PC-3 (cell line): ENCODE measurements around the gene NPAS1. TPM values are rescaled to one million over a fixed set of nuclear protein-coding genes. Genes with fewer than 3 reads are reported as not detected.

Experiments
- ATAC-seq: fragments of 200-7000 bp; cut with Tn5 transposase; 2 replicates; pipeline ENCODE4 v1.9.1; 2020; ENCODE audit warnings: mild to moderate bottlenecking, moderate library complexity
- BruUV-seq: library from RNA; stranded (reverse); fragments of 400-500 nt; replicated peaks from 2 replicates; lab custom pipeline; 2021; lab: Mats Ljungman, UMichigan
- CTCF ChIA-PET: fragments of 300-600 bp; sonication (Branson Sonifier 250); formaldehyde crosslinking; loops from one replicate; lab custom pipeline; 2022; ENCODE audit warnings: antibody characterized with exemption; lab: Charles Lee
- POLR2A ChIA-PET: fragments of 300-600 bp; sonication (Branson Sonifier 250); formaldehyde crosslinking; loops from one replicate; lab custom pipeline; 2022; ENCODE audit warnings: antibody characterized with exemption; ENCODE audit not compliant: unreplicated experiment; lab: Charles Lee
- DNase-seq: peaks from one replicate; pipeline ENCODE4 v3.0.0-alpha.2; 2015
- H2AFZ ChIP-seq: fragments of 300-600 bp; sonication (generic); 2 replicates; pipeline ENCODE4 v1.6.0; 2016; ENCODE audit warnings: antibody characterized with exemption, low read length
- H3F3A ChIP-seq: fragments of 300-600 bp; sonication (generic); one replicate; pipeline ENCODE4 v1.6.0; 2017; ENCODE audit warnings: antibody characterized with exemption, low read length, control low read depth, mild to moderate bottlenecking; ENCODE audit not compliant: unreplicated experiment
- H3K27ac ChIP-seq: fragments of 300-600 bp; sonication (generic); 2 replicates; pipeline ENCODE4 v1.5.1; 2016; ENCODE audit warnings: mild to moderate bottlenecking, low read length
- H3K27me3 ChIP-seq: fragments of 300-600 bp; sonication (generic); 2 replicates; pipeline ENCODE4 v1.6.1; 2016; ENCODE audit warnings: low read length, mixed read lengths
- H3K36me3 ChIP-seq: fragments of 300-600 bp; sonication (generic); 2 replicates; pipeline ENCODE4 v1.6.1; 2016; ENCODE audit warnings: low read depth, mixed run types, low read length, mixed read lengths
- H3K4me1 ChIP-seq: fragments of 300-600 bp; sonication (generic); 2 replicates; pipeline ENCODE4 v1.5.1; 2016; ENCODE audit warnings: low read length; ENCODE audit not compliant: insufficient read depth
- H3K4me2 ChIP-seq: fragments of 300-600 bp; sonication (generic); 2 replicates; pipeline ENCODE4 v1.6.0; 2016; ENCODE audit warnings: low read length
- H3K4me3 ChIP-seq: fragments of 300-600 bp; sonication (generic); 2 replicates; pipeline ENCODE4 v1.5.1; 2016; ENCODE audit warnings: mild to moderate bottlenecking, low read length, mixed read lengths
- H3K79me2 ChIP-seq: fragments of 300-600 bp; sonication (generic); 2 replicates; pipeline ENCODE4 v1.6.1; 2017; ENCODE audit warnings: low read length, mixed read lengths
- H3K9ac ChIP-seq: fragments of 300-600 bp; sonication (generic); 2 replicates; pipeline ENCODE4 v1.6.0; 2016; ENCODE audit warnings: mild to moderate bottlenecking, low read length
- H3K9me2 ChIP-seq: fragments of 300-600 bp; sonication (generic); replicated peaks from 2 replicates; pipeline ENCODE4 v1.6.1; 2016; ENCODE audit warnings: mixed run types, low read length, mixed read lengths
- H3K9me3 ChIP-seq: fragments of 300-600 bp; sonication (generic); 2 replicates; pipeline ENCODE4 v1.6.1; 2016; ENCODE audit warnings: low read length, mixed read lengths
- H4K20me1 ChIP-seq: fragments of 300-600 bp; sonication (generic); 2 replicates; pipeline ENCODE4 v1.6.1; 2016; ENCODE audit warnings: low read length, mixed read lengths
- CTCF ChIP-seq: fragments of 300-600 bp; sonication (generic); conservative IDR thresholded peaks from 2 replicates; pipeline ENCODE4 v1.5.1; 2017; ENCODE audit warnings: antibody characterized with exemption, low read depth, mild to moderate bottlenecking, low read length
- EZH2 ChIP-seq: fragments of 300-600 bp; sonication (generic); IDR thresholded peaks from one replicate; pipeline ENCODE4 v1.6.1; 2017; ENCODE audit warnings: antibody characterized with exemption, mild to moderate bottlenecking, low read length; ENCODE audit not compliant: unreplicated experiment
- EZH2phosphoT487 ChIP-seq: fragments of 300-600 bp; sonication (generic); IDR thresholded peaks from 2 replicates; pipeline ENCODE4 v1.6.1; 2018; ENCODE audit warnings: mild to moderate bottlenecking, antibody characterized with exemption, low read length, borderline replicate concordance
- intact Hi-C: fragments of 100-400 bp; cut with micrococcal nuclease; formaldehyde crosslinking; loops from 2 replicates; pipeline ENCODE4 v1.9.0; 2023
- total RNA-seq: library from RNA; depleted of rRNA; stranded (reverse); fragments of >200 nt; gene quantifications from 2 replicates; pipeline ENCODE4 v1.2.3, GENCODE V29; 2014

NPAS1 gene
- total RNA-seq, 1 experiment from 2014 or later, result 1.6 TPM

DNA sequence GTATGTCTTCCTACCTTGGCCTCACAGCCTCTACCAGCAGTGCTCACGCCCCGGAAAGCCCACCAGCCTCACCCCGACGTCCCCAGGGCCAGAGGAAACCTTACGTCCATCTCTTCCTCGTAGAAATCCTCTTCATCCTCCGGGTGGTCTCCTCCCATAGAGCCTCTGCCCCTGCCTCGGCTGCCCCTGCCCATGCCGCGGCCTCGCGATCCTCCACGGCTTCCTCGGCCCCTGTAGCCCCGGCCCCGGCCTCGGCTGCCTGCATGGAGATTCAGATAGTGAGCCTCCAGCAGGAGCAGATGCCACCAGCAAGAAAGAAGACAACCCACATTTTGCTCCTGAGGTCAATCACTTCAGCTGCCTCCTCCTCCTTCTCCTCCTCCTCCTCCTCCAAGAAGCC, 66.6 kb downstream of the NPAS1 start:
- no TSS peak for BruUV-seq

GRCh38 chr19:47089767-47090350, 70.2 kb downstream of the NPAS1 start:
- H4K20me1 ChIP-seq, result no peaks in the 10 kb centered on the region
- ChIA-PET CTCF (no interaction called here), POLR2A (no interaction called here)
- H3K9ac ChIP-seq, result no peak overlapping the region
- peaks cover 20% of the 10 kb centered on the region; the same call in 1 of the 2 replicates for H3K36me3 ChIP-seq
- no peak overlapping the region for H3K4me2 ChIP-seq
- no peaks in the 10 kb centered on the region for H3K27me3 ChIP-seq
- H2AFZ ChIP-seq, result no peak overlapping the region
- no peaks in the 10 kb centered on the region for H3K9me3 ChIP-seq
- peaks cover 21% of the 10 kb centered on the region for H3K79me2 ChIP-seq
- H3F3A ChIP-seq, result no peaks in the 10 kb centered on the region
- ATAC-seq, result no peak
- TF ChIP-seq CTCF (no peak), EZH2phosphoT487 (no peak), EZH2 (no peak)
- no peak for DNase-seq
- no peaks in the 10 kb centered on the region for H3K4me1 ChIP-seq
- H3K4me3 ChIP-seq, result no peak overlapping the region
- BruUV-seq, result no TSS peak
- H3K27ac ChIP-seq, result no peak overlapping the region
- no peaks in the 10 kb centered on the region for H3K9me2 ChIP-seq
- intact Hi-C loops, result no loop called here

More for the DNA sequence above, 66.6 kb downstream of the NPAS1 start:
- DNase-seq (no peak), ATAC-seq (no peak)
- Histone ChIP-seq H3K79me2 (no peaks in the 10 kb centered on the region), H3K4me1 (no peaks in the 10 kb centered on the region), H3K9ac (no peak overlapping the region), H3K27me3 (no peaks in the 10 kb centered on the region), H3K9me3 (no peaks in the 10 kb centered on the region), H3K36me3 (peaks cover 20% of the 10 kb centered on the region), H2AFZ (no peak overlapping the region), H4K20me1 (no peaks in the 10 kb centered on the region), H3K4me3 (no peak overlapping the region), H3K27ac (no peak overlapping the region), H3F3A (no peaks in the 10 kb centered on the region), H3K9me2 (no peaks in the 10 kb centered on the region), H3K4me2 (no peak overlapping the region)
- intact Hi-C loops, result no loop called here
- ChIA-PET CTCF (no interaction called here), POLR2A (no interaction called here)
- no peak for TF ChIP-seq EZH2
- no peak for TF ChIP-seq EZH2phosphoT487
- no peak for TF ChIP-seq CTCF

- ChIA-PET POLR2A (no interaction called here), CTCF (no interaction called here)
- Histone ChIP-seq H3K27ac (no peak overlapping the region), H3K79me2 (peaks cover 53% of the 10 kb centered on the region), H4K20me1 (no peaks in the 10 kb centered on the region), H3K9me3 (no peaks in the 10 kb centered on the region), H3K4me1 (peaks cover 28% of the 10 kb centered on the region), H3K36me3 (peaks cover 20% of the 10 kb centered on the region; the same call in 1 of the 2 replicates), H3K9me2 (no peaks in the 10 kb centered on the region), H3K9ac (no peak overlapping the region), H2AFZ (no peak overlapping the region), H3K27me3 (no peaks in the 10 kb centered on the region), H3F3A (peaks cover 8% of the 10 kb centered on the region), H3K4me2 (no peak overlapping the region), H3K4me3 (no peak overlapping the region)
- TF ChIP-seq EZH2phosphoT487, result no peak
- no TSS peak for BruUV-seq
- ATAC-seq (no peak), DNase-seq (no peak)
- intact Hi-C loops, result no loop called here
These were observed 73.6 kb downstream of the NPAS1 start for GRCh38 chr19:47093254-47093653.
